GM12878 (cell line): Measurements from ENCODE around the gene IMMP2L.

Experiments used
- RB1 ChIP-seq: fragments of 450-650 bp; formaldehyde crosslinking; IDR thresholded peaks from 2 replicates; pipeline ENCODE4 v1.6.1; 2017; ENCODE audit warnings: mild to moderate bottlenecking, borderline replicate concordance
- TF ChIP-seq, protein P1 (sequence below): fragments of 450-650 bp; IDR thresholded peaks from 2 replicates; pipeline ENCODE4 v1.6.1; 2017; ENCODE audit warnings: mild to moderate bottlenecking, low read depth, inconsistent platforms; ENCODE audit not compliant: poor library complexity, severe bottlenecking
- TF ChIP-seq, protein P2 (sequence below), 3 experiments: IDR thresholded peaks in 2 of 3; conservative IDR thresholded peaks in 1 of 3; 2 replicates each; pipeline ENCODE4 v1.5.1; 2011; ENCODE audit warnings: low read depth in 3 of 3, low read length in 3 of 3, mild to moderate bottlenecking in 3 of 3, control low read depth in 2 of 3, moderate library complexity in 2 of 3, inconsistent platforms in 1 of 3, mixed read lengths in 1 of 3; ENCODE audit not compliant: control insufficient read depth in 2 of 3, insufficient read depth in 1 of 3; ENCODE audit errors: extremely low read depth in 1 of 3

DNA sequence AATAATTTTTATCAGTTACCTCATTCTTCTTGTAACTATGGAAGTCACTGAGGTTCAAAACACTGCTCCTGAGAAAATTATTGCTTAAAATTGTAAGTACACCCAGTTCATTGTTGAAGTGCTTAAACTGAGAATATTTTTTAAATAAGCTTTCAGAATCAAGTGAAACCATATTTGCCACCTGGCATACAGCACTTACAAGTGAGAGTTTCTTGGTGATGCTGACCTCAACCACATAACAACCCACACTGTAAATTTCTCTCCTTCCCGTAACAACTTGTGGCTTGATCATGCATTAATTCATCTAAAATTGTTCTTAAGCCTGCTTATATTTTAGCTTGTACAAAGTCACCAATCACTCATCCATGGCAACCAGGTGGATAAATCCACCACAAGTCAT is 34.0 kb downstream of the IMMP2L start:
- TF ChIP-seq, protein P1, sequence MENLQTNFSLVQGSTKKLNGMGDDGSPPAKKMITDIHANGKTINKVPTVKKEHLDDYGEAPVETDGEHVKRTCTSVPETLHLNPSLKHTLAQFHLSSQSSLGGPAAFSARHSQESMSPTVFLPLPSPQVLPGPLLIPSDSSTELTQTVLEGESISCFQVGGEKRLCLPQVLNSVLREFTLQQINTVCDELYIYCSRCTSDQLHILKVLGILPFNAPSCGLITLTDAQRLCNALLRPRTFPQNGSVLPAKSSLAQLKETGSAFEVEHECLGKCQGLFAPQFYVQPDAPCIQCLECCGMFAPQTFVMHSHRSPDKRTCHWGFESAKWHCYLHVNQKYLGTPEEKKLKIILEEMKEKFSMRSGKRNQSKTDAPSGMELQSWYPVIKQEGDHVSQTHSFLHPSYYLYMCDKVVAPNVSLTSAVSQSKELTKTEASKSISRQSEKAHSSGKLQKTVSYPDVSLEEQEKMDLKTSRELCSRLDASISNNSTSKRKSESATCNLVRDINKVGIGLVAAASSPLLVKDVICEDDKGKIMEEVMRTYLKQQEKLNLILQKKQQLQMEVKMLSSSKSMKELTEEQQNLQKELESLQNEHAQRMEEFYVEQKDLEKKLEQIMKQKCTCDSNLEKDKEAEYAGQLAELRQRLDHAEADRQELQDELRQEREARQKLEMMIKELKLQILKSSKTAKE: peak; percentile 32
- TF ChIP-seq, protein P2, sequence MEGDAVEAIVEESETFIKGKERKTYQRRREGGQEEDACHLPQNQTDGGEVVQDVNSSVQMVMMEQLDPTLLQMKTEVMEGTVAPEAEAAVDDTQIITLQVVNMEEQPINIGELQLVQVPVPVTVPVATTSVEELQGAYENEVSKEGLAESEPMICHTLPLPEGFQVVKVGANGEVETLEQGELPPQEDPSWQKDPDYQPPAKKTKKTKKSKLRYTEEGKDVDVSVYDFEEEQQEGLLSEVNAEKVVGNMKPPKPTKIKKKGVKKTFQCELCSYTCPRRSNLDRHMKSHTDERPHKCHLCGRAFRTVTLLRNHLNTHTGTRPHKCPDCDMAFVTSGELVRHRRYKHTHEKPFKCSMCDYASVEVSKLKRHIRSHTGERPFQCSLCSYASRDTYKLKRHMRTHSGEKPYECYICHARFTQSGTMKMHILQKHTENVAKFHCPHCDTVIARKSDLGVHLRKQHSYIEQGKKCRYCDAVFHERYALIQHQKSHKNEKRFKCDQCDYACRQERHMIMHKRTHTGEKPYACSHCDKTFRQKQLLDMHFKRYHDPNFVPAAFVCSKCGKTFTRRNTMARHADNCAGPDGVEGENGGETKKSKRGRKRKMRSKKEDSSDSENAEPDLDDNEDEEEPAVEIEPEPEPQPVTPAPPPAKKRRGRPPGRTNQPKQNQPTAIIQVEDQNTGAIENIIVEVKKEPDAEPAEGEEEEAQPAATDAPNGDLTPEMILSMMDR (IDR thresholded peaks at IDR 0.05 in 2 of 3, conservative IDR thresholded peaks at IDR 0.05 in 1 of 3; ENCODE audit: control insufficient read depth in 2 of 3, extremely low read depth in 1 of 3, insufficient read depth in 1 of 3, low read depth in 3 of 3, low read length in 3 of 3): no peak
- TF ChIP-seq RB1: no peak
